C4-2B (cell line): ENCODE results near the gene RMDN3.

Experiments
- H3K27ac ChIP-seq: fragments of 450-650 bp; 2 replicates; pipeline ENCODE4 v1.5.1; 2017
- ZFX ChIP-seq: fragments of 450-650 bp; IDR thresholded peaks from 2 replicates; pipeline ENCODE4 v1.6.1; 2017
- TF ChIP-seq, protein P1 (sequence below): fragments of 450-650 bp; conservative IDR thresholded peaks from 2 replicates; pipeline ENCODE4 v1.5.1; 2017; ENCODE audit warnings: mild to moderate bottlenecking

The RMDN3 gene

DNA sequence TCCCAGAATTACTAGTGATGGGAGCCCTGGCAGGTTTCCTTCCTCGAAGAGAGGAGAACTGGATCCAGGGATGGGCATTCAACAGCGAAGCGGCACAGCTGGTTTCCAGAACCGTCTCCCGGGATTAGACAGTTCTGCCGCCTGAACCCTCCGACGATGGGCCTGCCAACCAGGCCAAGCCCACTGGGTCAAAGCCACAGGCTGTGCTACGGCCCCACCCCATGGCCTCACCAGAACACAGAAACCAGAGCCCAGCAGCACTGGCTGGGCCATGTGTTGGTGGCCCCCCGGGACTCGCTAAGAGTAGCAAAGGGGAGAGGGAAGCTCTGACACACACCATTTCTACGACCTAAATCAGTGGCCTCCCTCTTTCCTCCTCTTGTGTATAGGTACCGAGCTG is 17.0 kb upstream of the RMDN3 start:
- H3K27ac ChIP-seq, result no peak overlapping the region
- no peak for TF ChIP-seq ZFX
- TF ChIP-seq, protein P1, sequence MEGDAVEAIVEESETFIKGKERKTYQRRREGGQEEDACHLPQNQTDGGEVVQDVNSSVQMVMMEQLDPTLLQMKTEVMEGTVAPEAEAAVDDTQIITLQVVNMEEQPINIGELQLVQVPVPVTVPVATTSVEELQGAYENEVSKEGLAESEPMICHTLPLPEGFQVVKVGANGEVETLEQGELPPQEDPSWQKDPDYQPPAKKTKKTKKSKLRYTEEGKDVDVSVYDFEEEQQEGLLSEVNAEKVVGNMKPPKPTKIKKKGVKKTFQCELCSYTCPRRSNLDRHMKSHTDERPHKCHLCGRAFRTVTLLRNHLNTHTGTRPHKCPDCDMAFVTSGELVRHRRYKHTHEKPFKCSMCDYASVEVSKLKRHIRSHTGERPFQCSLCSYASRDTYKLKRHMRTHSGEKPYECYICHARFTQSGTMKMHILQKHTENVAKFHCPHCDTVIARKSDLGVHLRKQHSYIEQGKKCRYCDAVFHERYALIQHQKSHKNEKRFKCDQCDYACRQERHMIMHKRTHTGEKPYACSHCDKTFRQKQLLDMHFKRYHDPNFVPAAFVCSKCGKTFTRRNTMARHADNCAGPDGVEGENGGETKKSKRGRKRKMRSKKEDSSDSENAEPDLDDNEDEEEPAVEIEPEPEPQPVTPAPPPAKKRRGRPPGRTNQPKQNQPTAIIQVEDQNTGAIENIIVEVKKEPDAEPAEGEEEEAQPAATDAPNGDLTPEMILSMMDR, result no peak

DNA sequence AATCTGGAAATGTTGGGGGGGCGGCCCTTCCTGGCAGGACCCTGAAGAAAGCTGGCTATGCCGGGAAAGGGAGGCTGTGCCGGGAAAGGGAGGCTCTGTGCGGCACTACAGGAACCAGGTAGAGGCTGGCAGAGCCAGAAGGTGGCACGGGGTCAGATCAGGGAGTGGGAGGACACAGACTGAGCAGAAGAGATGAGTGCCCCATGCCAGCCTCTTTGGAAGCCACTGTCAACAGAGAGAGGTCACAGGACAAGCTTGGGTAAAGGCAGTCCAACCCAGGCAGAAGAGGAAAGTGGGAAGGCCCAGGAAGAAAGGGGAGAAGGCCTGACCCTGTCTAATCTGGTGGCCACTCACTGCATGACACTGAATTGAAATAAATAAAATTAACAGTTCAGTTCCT is 16.2 kb upstream of the RMDN3 start:
- TF ChIP-seq, protein P1, result no peak
- TF ChIP-seq ZFX, result no peak
- no peak overlapping the region for H3K27ac ChIP-seq

DNA sequence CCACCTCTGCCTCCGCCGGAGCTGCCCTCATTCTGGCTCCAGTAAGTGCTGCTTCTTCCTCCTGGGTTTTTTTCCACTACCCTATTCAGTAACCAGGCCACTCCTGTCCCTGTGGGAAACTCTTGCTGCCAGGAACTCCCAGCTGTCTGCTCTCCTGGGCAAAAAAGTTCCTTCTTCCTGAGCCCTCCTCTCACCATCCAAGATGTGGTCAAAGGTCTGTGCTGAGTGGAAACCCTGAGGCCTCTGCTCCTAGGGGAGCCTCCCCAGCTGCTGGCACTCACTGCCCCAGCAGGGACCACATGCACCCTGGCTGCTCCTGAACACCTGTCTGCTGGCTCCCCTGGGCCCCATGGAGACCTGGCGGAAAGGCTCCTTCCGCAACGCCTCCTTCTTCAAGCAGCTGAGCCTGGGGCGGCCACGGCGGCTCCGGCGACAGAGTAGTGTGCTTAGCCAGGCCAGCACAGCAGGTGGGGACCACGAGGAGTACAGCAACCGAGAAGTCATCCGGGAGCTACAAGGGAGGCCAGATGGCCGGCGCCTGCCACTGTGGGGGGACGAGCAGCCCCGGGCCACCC is 15.2 kb upstream of the RMDN3 start:
- no peak overlapping the region for H3K27ac ChIP-seq
- TF ChIP-seq, protein P1, result no peak
- no peak for TF ChIP-seq ZFX

DNA sequence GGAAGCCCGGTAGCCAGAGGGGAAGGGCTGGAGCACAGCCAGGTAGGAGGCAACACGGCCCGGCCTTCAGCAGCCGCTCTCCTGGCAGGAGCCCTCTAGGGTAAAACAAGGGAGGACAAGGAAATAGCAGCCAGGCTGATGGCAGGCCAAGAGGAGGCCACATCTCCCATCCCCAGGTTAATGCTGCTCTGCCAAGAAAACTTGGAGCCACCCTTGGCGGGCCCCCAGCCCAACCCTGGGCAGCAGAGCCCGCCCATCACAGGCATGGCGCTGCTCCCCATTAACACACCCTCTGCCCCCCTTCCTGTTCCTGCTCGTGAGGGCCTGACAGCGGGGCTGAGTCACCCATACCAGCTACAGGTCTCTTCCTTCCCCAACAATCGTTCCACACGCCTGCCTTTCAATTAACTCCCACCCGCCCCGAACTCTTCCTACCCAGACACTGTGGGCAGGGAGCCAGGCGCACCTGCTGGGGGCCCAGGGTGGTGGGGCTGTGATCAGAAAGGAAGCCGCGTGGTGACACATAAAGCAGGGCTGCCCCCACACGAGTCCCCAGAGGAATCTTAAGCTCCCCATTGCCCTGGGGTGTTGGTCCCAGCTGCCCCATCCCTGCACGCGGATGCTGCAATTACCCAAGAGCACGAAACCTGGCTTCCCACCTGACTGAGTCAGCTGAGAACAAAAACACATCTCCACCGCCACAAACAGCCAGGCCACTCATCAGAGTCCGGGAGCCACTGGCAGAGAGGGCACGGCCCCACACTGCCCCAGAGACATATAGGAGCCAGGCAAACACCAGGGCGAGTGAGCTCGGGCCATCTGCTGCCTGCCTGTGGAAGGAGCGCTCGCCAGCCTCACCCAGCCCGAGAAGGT is 14.5 kb upstream of the RMDN3 start, which contains the start of gene C15orf62:
C15orf62 (plus strand) TSS at position 707 of the 873 bp plus-strand sequence. CDS start 516 bp downstream, outside the sequence.
- no peak within 1 kb of the TSS for H3K27ac ChIP-seq
- TF ChIP-seq, protein P1, result no peak
- TF ChIP-seq ZFX, result no peak

DNA sequence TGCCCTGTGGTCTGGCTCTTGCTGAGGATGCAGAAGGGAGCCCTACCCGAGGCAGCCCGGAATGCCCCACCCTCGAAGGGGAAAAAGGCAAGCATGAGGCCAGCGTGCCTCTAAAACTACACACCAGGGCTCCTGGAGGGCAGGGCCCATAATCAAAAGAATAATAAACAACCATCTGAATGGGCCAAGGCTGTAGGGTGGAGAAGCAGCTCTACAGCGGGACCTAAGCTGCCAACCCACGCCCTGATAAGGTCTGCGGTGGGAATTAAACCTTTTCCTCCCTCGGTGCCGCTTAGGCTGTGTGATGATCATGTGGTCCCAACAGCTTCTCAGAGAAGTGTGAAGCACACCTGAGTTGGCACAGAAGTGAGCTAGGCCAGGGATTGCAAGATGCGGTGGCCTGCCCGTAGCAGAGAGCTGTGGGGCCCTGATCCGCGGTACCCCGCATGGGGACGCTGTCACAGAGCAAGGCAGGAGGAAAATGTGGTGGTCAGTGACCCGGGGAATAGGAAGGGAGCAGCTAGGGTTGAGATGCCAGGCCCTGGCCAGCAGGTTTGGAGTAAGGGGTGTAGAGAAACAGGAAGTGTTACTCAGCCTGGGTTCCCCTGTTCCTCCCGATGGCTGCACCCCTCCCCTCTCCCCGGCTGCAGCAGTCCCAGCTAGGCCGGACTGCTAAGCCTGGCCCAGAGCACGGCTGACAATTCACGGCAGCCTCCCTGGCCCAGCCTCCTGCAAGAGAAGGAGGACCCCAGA is 13.6 kb upstream of the RMDN3 start:
- TF ChIP-seq ZFX, result no peak
- TF ChIP-seq, protein P1, result no peak
- no peak overlapping the region for H3K27ac ChIP-seq

DNA sequence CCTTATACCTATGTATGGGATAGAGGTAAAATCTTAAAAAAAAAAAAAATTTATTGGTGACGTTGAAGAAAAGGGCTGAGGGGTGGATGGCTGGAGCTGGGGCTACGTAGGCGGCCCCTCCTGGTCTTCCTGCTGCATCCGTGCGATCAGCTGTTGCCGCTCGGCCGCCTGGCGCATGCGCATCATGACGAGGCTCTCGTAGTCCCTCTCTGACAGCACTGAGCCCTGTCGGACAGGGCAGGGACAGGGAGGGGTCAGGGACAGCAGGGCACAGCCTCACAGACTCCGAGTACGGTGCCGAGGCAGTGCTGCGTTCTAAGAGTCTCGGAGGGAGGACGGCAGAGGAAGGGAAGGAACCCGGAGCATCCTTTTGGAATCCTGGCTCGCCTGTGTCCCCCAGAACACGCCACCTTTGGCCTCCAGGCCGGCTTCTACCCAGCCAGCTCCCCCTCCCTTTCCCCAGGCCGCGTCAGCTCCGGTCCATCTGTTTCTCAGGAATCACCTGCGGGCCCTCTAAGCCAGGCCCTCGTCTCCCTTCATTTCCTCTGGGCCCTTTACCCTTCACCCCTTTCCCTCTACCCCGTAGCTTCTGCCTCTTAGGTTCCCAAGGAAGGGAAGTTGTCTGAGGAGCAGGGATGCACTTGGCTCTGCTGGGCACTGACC is 12.9 kb upstream of the RMDN3 start:
- TF ChIP-seq, protein P1, result no peak
- TF ChIP-seq ZFX, result no peak
- no peak overlapping the region for H3K27ac ChIP-seq
